GM13977 (cell line): ENCODE data around the gene RBM19.

Source experiments
- DNase-seq: peaks from one replicate; pipeline ENCODE4 v3.0.0; 2012; ENCODE audit warnings: low spot score
- in situ Hi-C: fragments of 300-500 bp; cut with MboI; formaldehyde crosslinking; loops from one replicate; pipeline ENCODE4 v1.12.0; 2022; ENCODE audit warnings: low sequenced_read_pairs, low pct_unique_long_range_greater_than_20kb, mixed read lengths, inconsistent platforms; ENCODE audit not compliant: unreplicated experiment
- TF ChIP-seq, protein P1 (sequence below): IDR thresholded peaks from 2 replicates; pipeline ENCODE4 v1.5.1; 2012; ENCODE audit warnings: mild to moderate bottlenecking, control low read depth; ENCODE audit not compliant: insufficient read depth; ENCODE audit errors: extremely low read depth, missing control alignments

RBM19 gene

DNA sequence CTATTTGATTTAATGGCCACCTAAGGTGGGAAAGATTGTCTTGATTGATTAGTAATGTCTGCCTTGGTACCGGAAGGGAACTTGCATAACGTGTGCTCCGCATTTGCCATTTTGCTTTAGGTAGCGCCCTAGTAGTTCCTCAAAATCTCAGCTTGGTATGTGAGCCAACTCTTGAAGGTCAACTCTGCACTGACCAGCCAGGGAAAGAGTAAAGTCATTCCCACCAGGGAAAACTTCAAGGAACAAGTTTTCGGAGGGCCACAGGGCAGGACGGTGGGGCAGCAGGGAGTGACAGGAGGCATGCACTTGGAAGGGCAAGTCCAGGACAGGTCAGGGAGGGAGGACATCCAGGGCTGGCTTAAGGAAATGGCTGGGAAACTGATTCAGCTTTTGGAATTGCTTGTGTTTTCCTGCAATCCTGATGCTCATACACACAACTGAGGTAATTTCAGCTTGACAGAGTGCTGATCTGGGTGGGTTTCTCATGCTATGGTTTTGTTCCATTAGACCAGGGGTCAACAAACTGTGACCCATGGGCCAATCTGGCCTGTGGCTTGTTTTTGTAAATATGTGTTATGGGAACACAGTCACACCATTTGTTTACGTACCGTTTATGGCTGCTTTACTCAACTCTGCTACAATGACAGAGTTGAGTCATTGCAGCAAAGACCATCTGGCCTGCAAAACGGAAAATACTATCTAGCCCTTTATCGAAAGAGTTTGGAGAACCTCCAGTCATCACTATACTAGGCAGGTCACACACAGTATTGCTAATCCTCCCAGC lies 184.5 kb downstream of the RBM19 start:
- no peak for DNase-seq
- TF ChIP-seq, protein P1, sequence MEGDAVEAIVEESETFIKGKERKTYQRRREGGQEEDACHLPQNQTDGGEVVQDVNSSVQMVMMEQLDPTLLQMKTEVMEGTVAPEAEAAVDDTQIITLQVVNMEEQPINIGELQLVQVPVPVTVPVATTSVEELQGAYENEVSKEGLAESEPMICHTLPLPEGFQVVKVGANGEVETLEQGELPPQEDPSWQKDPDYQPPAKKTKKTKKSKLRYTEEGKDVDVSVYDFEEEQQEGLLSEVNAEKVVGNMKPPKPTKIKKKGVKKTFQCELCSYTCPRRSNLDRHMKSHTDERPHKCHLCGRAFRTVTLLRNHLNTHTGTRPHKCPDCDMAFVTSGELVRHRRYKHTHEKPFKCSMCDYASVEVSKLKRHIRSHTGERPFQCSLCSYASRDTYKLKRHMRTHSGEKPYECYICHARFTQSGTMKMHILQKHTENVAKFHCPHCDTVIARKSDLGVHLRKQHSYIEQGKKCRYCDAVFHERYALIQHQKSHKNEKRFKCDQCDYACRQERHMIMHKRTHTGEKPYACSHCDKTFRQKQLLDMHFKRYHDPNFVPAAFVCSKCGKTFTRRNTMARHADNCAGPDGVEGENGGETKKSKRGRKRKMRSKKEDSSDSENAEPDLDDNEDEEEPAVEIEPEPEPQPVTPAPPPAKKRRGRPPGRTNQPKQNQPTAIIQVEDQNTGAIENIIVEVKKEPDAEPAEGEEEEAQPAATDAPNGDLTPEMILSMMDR, result no peak
- in situ Hi-C loops, result no loop called here

DNA sequence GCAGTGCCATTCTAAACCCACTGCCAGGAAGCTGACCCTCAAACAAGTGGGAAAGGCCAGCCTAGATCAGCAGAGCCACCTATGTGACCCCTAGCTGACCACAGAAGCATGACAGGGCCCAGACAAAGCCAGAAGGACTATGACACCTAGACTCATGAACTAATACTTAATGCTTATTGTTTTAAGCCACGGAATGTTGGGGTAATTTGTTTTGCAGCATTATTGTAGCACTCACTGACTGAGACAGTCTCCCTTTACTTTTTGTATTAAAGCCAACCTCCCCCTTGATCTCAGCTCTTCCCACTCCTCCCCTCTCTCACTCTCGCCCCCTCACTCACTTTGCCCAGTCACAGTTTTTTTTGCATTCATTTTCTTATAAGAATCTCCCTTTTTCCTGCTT lies 186.4 kb downstream of the RBM19 start:
- in situ Hi-C loops, result no loop called here
- TF ChIP-seq, protein P1, result no peak
- no peak for DNase-seq

- DNase-seq, result no peak
- in situ Hi-C loops, result no loop called here
- TF ChIP-seq, protein P1, result no peak
These were observed 187.5 kb downstream of the RBM19 start for GRCh38 chr12:113778432-113779132.

DNA sequence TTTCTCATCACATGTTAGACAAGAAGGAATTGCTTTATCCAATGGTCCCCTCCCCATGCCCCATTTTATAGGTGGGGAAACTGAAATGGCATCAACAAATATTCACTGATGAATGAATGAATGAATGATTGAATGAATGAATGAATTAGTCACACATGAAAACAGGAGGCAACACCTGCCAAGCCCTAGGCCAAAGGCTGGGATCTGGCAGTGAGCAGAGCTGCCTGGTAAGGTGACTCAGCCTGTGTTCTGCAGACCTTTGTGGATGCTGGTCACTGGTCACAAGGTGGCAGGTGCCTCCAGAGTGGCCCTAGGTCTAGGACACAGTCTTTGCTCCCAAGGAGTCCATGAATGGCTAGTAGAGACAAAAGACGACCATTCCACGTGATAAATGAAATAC lies 188.4 kb downstream of the RBM19 start:
- in situ Hi-C loops, result no loop called here
- TF ChIP-seq, protein P1, result no peak
- DNase-seq, result no peak

DNA sequence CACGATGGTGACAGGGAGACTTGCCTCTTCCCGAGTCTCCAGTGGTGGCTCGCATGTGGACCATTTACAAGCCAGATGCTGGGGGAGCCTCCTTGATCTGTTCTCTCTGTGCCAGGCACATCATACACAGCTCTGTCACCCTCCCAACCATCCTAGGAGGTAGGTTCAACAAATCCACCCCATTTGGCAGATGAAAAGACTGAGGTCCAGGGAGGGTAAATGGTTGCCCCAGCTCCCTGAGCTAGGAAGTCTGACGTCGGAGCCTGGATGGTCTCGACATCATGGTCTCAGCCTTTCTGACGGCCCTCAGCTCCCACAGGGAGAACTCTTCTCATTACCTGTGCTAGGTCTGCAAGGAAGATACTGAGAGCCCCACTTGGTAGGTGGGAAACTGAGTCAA lies 189.6 kb downstream of the RBM19 start:
- TF ChIP-seq, protein P1, result no peak
- in situ Hi-C loops, result no loop called here
- DNase-seq, result no peak

- TF ChIP-seq, protein P1, result no peak
- DNase-seq, result no peak
- in situ Hi-C loops, result no loop called here
These were observed 191.6 kb downstream of the RBM19 start for GRCh38 chr12:113774526-113774925.
